Activated T-cell treated with anti-CD3 and anti-CD28 coated beads, Interleukin-2, amount 50 U/mL, for 1 hour (primary cell): ENCODE data around the gene ERCC8.
A peak's percentile ranks its signal among the peaks of the same experiment; 100 is the strongest.
"Not testable (repeated sequence)": the region's sequence is repeated elsewhere in the genome, so short reads cannot be mapped to it uniquely, and the experiment has no call there.

Experiments used
- DNase-seq: peaks from one replicate; pipeline ENCODE4 v3.0.0-alpha.2; 2020

The ERCC8 gene, protein sequence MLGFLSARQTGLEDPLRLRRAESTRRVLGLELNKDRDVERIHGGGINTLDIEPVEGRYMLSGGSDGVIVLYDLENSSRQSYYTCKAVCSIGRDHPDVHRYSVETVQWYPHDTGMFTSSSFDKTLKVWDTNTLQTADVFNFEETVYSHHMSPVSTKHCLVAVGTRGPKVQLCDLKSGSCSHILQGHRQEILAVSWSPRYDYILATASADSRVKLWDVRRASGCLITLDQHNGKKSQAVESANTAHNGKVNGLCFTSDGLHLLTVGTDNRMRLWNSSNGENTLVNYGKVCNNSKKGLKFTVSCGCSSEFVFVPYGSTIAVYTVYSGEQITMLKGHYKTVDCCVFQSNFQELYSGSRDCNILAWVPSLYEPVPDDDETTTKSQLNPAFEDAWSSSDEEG

GRCh38 chr5:60944904-60945812 is at the start of gene ERCC8, which contains the start of gene NDUFAF2:
Gene ERCC8, minus strand, starts transcription at chr5:60945070. Its CDS starts 62 bp downstream, at chr5:60945008.
Gene NDUFAF2, plus strand, starts transcription at chr5:60945205. Its CDS starts 51 bp downstream, at chr5:60945256.
- peak; percentile 86 for DNase-seq

DNA sequence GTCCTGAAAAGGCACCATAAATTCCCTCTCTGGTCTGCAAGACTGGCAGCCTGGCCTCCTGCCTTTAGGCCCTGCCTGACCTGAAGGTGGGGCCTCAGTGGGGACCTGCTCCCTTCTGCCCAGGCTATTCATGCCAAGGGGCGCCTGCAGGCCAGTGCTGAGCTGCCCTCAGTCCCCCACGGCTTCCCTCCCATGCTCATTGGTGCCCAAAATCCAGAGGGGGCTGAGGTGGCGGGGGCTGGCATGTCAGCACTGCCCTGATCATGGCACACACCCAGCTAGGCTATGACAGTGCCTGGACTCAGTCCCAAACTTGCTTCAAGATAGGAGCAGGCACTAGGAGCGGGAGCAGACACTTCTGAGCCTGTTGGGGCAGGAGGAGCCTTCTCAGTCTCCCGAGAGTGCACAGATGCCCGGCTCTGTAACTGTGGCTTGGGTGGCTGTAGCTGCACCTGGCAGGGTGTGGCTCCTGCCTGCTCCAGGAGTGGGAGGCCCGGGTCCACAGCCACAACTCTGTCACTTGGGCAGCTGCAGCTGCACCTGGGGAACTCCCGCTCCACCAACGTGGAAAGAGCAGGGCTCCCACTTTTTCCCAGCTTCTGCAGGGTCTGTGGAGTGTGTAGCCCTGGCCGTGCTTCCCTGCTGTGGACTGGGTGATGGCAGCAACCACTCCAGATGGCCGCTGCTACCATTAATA is 49.2 kb upstream of the ERCC8 start:
- DNase-seq, result no peak

GRCh38 chr5:60993425-60993824 is 48.6 kb upstream of the ERCC8 start:
- DNase-seq, result no peak

DNA sequence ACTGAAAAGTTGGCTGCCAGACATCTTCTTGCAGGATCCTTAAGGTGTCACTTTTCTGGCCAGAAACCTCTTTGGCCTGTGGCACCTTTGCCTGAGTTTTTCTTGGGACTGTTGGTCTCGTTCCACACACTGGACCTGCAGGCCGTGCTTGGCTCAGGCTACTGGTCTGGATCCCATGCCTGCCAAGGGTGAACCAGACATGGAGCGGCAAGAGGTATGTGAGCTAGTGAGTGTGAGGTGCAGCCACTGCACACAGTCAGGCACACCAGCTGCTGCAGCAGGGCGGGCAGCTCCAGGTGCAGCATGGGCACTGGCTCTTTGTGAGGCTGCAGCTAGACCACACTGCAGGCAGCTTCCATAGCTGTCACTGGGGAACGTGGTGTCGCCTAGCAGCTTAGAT is 48.0 kb upstream of the ERCC8 start:
- DNase-seq, result no peak

DNA sequence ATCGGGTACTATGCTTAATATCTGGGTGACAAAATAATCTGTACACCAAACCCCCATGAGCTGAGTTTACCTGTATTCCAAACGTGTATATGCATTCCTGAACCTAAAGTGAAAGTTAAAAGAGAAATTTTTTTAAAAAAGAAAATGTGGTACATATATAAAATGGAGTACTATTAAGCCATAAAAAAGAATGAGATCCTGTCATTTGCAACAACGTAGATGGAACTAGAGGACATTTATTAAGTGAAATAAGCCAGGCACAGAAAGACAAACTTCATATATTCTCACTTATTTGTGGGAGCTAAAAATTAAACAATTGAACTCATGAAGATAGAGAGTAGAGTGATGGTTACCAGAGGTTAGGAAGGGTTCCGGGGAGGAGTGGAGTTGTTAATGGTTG is 44.9 kb upstream of the ERCC8 start:
- no peak for DNase-seq

GRCh38 chr5:60982127-60982526 is 37.3 kb upstream of the ERCC8 start:
- not testable (repeated sequence) for DNase-seq

DNA sequence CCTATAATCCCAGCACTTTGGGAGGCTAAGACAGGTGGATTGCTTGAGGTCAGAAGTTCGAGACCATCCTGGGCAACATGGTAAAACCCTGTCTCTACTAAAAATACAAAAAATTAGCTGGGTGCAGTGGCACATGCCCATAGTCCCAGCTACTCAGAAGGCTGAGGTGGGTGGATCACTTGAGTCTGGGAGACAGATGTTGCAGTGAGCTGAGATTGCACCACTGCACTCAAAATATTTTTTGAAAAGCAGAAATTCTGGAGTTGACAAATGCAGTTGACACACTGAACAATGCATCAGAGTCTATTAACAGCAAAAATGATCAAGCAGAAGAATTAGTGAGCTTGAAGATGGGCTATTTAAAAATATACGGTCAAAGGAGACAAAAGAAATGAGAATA is 35.6 kb upstream of the ERCC8 start:
- no peak for DNase-seq

DNA sequence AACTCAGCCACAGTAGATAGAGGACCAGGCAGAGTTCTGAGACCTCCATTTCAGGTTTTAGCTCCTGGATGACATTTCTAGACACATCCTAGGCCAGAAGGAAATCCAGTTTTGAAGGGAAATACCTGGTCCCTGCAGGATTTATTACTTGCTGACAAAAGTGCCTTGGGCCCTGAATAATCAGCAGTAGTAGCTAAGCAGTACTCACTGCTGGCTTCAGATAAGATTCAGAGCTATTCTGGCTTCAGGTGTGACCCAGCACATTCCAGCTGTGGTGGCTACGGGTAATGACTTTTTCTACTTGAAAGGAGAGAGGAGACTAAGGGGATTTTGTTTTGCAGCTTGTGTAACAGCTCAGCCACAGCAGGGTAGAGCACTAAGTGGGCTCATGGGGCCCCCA is 34.1 kb upstream of the ERCC8 start:
- DNase-seq, result no peak

DNA sequence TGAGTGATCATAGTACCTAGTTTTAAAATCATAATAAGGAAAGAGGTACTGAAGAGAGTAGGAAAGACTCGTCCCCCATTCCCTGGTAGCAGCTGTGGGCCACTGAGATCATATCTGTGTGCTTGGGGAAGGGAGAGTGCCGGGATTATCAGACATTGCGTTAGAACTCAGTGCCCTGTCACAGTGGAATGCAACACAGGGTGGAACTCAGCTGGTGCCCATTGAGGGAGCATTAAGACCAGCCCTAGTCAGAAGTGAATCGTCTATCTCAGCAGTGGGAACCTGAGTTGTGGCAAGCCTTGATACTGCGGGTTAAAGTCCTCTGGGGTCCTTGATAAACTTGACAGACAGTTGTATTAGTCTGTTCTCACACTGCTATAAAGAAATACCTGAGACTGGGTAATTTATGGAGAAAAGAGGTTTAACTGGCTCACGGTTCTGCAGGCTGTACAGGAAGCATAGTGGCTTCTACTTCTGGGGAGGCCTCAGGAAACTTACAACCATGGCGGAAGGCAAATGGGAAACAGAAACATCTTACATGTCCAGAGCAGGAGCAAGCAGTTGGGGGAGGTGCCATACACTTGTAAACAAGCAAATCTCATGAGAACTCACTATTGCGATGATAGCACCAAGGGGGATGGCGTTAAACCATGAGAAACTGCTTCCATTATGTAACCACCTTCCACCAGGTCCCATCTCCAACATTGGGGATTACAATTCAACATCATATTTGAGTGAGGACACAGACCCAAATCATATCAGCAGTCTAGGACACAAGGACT is 33.3 kb upstream of the ERCC8 start:
- DNase-seq, result no peak

- DNase-seq, result no peak
These were observed 27.4 kb upstream of the ERCC8 start for GRCh38 chr5:60972231-60972630.

DNA sequence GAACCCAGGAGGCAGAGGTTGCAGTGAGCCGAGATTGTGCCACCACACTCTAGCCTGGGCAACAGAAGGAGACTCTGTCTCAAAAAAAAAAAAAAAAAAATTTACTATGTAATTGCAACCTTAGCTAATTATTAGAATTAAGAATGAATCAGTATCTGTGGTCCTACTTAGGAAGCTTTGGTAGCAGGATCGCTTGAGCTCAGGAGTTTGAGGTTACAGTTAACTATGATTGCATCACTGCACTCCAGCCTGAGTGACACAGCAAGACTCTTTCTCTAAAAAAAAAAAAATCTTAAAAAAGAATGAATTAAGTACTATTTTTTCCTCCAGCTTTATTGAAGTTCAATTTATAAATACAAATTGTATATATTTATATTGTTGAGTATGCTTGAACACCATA is 16.8 kb upstream of the ERCC8 start:
- DNase-seq, result no peak

- DNase-seq, result no peak
These were observed 15.7 kb upstream of the ERCC8 start for GRCh38 chr5:60960591-60960990.

DNA sequence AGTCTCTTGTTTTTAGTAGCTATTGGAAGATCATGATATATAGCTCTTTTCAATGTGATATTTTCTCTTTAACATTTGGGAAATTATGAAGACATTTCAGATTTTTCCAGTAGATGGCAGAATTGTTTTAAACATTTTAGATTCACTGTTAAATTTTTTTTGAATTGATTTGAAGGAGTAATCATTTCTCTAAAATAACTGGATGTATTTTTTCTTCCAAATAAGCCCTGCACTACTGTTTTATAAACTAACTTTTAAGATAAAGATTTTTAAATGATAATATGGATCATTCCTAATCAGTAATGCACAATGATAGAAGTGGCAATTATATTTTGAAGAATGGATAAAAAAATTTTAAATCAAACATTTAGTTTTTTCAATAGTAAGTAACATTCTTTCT is 14.3 kb upstream of the ERCC8 start:
- DNase-seq, result no peak

- no peak for DNase-seq
These were observed 13.8 kb upstream of the ERCC8 start for GRCh38 chr5:60958712-60959111.

DNA sequence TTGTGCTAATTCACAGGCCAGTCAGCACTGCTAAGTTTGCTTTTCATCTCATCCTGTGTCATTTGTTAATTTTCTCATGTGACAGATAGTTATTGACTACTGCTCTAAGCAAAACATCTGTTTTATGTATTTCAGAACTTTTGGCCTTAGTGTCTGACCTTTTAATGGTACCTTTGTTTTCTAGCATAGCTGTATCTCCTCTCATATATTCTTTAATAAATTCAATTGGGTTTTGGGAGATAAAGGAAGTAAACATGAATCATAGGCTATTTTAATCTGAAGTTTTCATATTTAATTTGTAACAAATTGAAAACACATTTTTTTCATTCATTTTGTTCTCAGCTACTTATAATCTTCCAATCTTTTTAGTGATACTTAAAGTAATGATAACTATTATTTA is 13.2 kb upstream of the ERCC8 start:
- no peak for DNase-seq

DNA sequence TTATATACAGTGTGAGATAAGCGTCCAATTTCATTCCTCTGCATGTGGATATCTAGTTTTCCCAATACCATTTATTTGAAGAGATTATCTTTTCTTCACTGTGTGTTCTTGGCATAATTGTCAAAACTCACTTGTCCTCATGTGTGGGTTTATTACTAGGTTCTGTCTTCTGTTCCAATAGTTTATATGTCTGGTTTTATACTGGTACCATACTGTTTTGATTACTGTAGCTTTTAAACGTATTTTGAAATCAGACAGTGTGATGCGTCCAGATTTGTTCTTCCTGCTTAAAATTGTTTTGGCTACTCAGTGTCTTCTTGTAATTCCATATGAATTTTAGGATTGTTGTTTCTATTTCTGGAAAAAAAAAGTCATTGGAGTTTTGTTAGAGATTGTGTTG is 10.4 kb upstream of the ERCC8 start:
- no peak for DNase-seq

- DNase-seq, result no peak
These were observed 3.9 kb upstream of the ERCC8 start for GRCh38 chr5:60948738-60949137.

- no peak for DNase-seq
These were observed 930 bp upstream of the ERCC8 start for GRCh38 chr5:60945813-60946187.

DNA sequence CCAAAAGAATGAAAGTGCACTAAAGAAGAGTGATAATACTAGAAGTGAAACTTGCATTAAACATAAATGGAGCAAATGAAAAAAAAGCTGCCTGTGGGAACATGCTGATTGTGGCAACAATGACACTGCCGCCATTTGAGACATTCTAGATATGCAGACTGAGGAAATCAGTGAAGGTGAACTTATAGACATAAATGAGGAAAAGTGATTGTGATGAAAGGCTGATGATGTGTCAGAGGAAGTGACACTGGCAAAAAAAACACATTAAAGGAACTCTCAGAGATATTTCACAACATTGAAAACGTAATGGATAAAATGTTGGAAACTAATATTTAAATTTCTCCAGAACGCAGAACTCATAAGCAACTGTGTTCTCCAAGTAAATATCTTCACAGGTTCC is 1.2 kb downstream of the ERCC8 start:
- no peak for DNase-seq

GRCh38 chr5:60929024-60929423 is 15.8 kb downstream of the ERCC8 start:
- no peak for DNase-seq

- no peak for DNase-seq
These were observed 17.4 kb downstream of the ERCC8 start for GRCh38 chr5:60927450-60927849.

DNA sequence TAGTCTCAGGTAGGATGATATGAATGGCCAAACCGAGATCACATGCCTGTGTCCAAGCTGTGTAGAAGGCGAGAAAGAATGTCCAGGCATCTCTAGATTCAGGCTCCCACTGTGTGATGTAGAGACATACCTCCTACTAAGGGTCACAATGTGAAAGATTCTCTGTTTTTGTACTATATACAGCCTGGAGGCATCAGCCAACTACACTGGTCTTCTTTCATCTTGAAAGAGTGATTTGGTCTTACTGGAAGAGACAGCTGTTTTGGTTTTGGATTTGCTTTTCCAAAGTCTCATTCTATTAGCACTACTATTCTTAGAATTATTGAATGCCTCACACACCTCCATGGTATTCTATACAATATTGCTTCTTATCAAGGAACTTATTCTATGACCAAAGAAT is 26.4 kb downstream of the ERCC8 start:
- no peak for DNase-seq

DNA sequence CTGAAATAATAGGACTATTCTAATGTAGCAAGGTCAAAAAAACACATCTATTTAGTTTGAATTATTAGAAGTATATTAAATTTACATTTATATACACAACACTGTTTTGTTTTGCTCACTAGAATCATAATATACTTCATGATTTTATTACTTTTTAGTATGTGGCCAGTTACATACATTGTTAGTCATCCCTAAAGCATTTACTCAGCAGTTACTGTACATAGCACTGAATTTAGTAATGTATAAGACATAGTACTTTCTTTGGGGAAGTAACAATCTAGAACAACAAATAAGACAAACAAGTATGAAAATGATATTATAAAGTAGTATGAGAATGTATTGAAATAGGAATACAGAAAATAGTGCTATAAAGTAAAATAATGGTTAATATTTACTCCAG is 28.2 kb downstream of the ERCC8 start:
- no peak for DNase-seq
